WTC11 (cell line): Measurements from ENCODE around the gene USP13. TPM values are rescaled to one million over a fixed set of nuclear protein-coding genes. Genes with fewer than 3 reads are reported as not detected.

Experiments used
- ATAC-seq: fragments of 200-7000 bp; cut with Tn5 transposase; 2 replicates; pipeline ENCODE4 v1.10.0; 2021; ENCODE audit warnings: mild to moderate bottlenecking, moderate library complexity
- CTCF ChIA-PET: fragments of 300-600 bp; sonication (Branson Sonifier 250); formaldehyde crosslinking; loops from one replicate; lab custom pipeline; 2021; ENCODE audit warnings: antibody characterized with exemption; lab: Charles Lee
- POLR2A ChIA-PET: fragments of 350-600 bp; sonication (Branson Sonifier 250); formaldehyde crosslinking; loops from one replicate; lab custom pipeline; 2021; ENCODE audit warnings: antibody characterized with exemption; lab: Charles Lee
- DNase-seq: peaks from one replicate; pipeline ENCODE4 v3.0.0; 2021; ENCODE audit warnings: low spot score
- H3K27ac Mint-ChIP-seq: 2 replicates; pipeline ENCODE4 v1.8.0; 2021; ENCODE audit warnings: mixed read lengths
- H3K27me3 Mint-ChIP-seq: 2 replicates; pipeline ENCODE4 v1.8.0; 2021; ENCODE audit warnings: low read depth, mild to moderate bottlenecking, moderate library complexity, mixed read lengths
- H3K36me3 Mint-ChIP-seq: 2 replicates; pipeline ENCODE4 v1.8.0; 2021; ENCODE audit warnings: mixed read lengths
- H3K4me1 Mint-ChIP-seq: 2 replicates; pipeline ENCODE4 v1.8.0; 2022; ENCODE audit warnings: mixed read lengths
- H3K4me3 Mint-ChIP-seq: 2 replicates; pipeline ENCODE4 v1.8.0; 2021; ENCODE audit warnings: mild to moderate bottlenecking, moderate library complexity, mixed read lengths
- H3K9me3 Mint-ChIP-seq: 2 replicates; pipeline ENCODE4 v1.8.0; 2021; ENCODE audit warnings: mixed read lengths
- ATF1 ChIP-seq: sonication (generic); formaldehyde crosslinking; IDR thresholded peaks from 2 replicates; pipeline ENCODE4 v1.8.1; 2023; ENCODE audit warnings: mild to moderate bottlenecking, moderate library complexity, missing genetic modification reagents
- CREB1 ChIP-seq: sonication (generic); formaldehyde crosslinking; IDR thresholded peaks from 2 replicates; pipeline ENCODE4 v1.8.0; 2023; ENCODE audit warnings: mild to moderate bottlenecking, missing genetic modification reagents
- CTCF ChIP-seq: fragments of 200-600 bp; IDR thresholded peaks from 2 replicates; pipeline ENCODE4 v1.8.0; 2022; ENCODE audit warnings: antibody characterized with exemption
- EMX1 ChIP-seq: fragments of 250-450 bp; sonication (Bioruptor Pico); IDR thresholded peaks from 2 replicates; pipeline ENCODE4 v1.8.0; 2021; ENCODE audit warnings: mild to moderate bottlenecking
- ESRRA ChIP-seq: sonication (generic); formaldehyde crosslinking; IDR thresholded peaks from 2 replicates; pipeline ENCODE4 v1.8.1; 2022; ENCODE audit warnings: mild to moderate bottlenecking, missing genetic modification reagents, borderline replicate concordance
- FOXP4 ChIP-seq: sonication (generic); formaldehyde crosslinking; IDR thresholded peaks from 2 replicates; pipeline ENCODE4 v1.8.0; 2022; ENCODE audit warnings: mild to moderate bottlenecking, missing genetic modification reagents
- GTF2I ChIP-seq: fragments of 250-450 bp; sonication (Bioruptor Pico); conservative IDR thresholded peaks from 2 replicates; pipeline ENCODE4 v1.4.0; 2021; ENCODE audit warnings: mild to moderate bottlenecking
- JAZF1 ChIP-seq: fragments of 250-450 bp; sonication (Bioruptor Pico); IDR thresholded peaks from 2 replicates; pipeline ENCODE4 v1.9.0; 2021; ENCODE audit warnings: moderate library complexity, mild to moderate bottlenecking, inconsistent platforms
- JUN ChIP-seq: sonication (generic); formaldehyde crosslinking; IDR thresholded peaks from 2 replicates; pipeline ENCODE4 v1.8.0; 2023; ENCODE audit warnings: mild to moderate bottlenecking, missing genetic modification reagents
- KAT7 ChIP-seq: sonication (generic); formaldehyde crosslinking; IDR thresholded peaks from 2 replicates; pipeline ENCODE4 v1.8.1; 2023; ENCODE audit warnings: missing genetic modification reagents, mild to moderate bottlenecking, borderline replicate concordance
- MLX ChIP-seq: sonication (generic); formaldehyde crosslinking; IDR thresholded peaks from 2 replicates; pipeline ENCODE4 v1.8.1; 2023; ENCODE audit warnings: mild to moderate bottlenecking, missing genetic modification reagents, moderate library complexity
- NFYB ChIP-seq: sonication (generic); formaldehyde crosslinking; conservative IDR thresholded peaks from 2 replicates; pipeline ENCODE4 v1.8.0; 2022; ENCODE audit warnings: low read depth, missing genetic modification reagents
- NR3C1 ChIP-seq: sonication (generic); formaldehyde crosslinking; conservative IDR thresholded peaks from 2 replicates; pipeline ENCODE4 v1.8.1; 2023; ENCODE audit warnings: low read depth, mild to moderate bottlenecking, missing genetic modification reagents
- OVOL2 ChIP-seq: fragments of 250-450 bp; sonication (Bioruptor Pico); IDR thresholded peaks from 2 replicates; pipeline ENCODE4 v1.9.0; 2021; ENCODE audit warnings: mild to moderate bottlenecking, borderline replicate concordance
- PREB ChIP-seq: sonication (generic); formaldehyde crosslinking; IDR thresholded peaks from 2 replicates; pipeline ENCODE4 v1.8.1; 2022; ENCODE audit warnings: mild to moderate bottlenecking, missing genetic modification reagents, moderate library complexity, borderline replicate concordance
- RELA ChIP-seq: sonication (generic); formaldehyde crosslinking; IDR thresholded peaks from 2 replicates; pipeline ENCODE4 v1.8.1; 2022; ENCODE audit warnings: missing genetic modification reagents, mild to moderate bottlenecking, borderline replicate concordance
- TCF7 ChIP-seq: sonication (generic); formaldehyde crosslinking; IDR thresholded peaks from 2 replicates; pipeline ENCODE4 v1.8.0; 2022; ENCODE audit warnings: mild to moderate bottlenecking, low read depth, missing genetic modification reagents, moderate library complexity
- USF2 ChIP-seq: sonication (generic); formaldehyde crosslinking; IDR thresholded peaks from 2 replicates; pipeline ENCODE4 v1.8.1; 2023; ENCODE audit warnings: mild to moderate bottlenecking, missing genetic modification reagents, moderate library complexity
- ZNF121 ChIP-seq: sonication (generic); formaldehyde crosslinking; IDR thresholded peaks from 2 replicates; pipeline ENCODE4 v1.8.0; 2023; ENCODE audit warnings: missing genetic modification reagents
- ZNF232 ChIP-seq: sonication (generic); formaldehyde crosslinking; IDR thresholded peaks from 2 replicates; pipeline ENCODE4 v1.8.0; 2022; ENCODE audit warnings: mild to moderate bottlenecking, missing genetic modification reagents
- ZNF281 ChIP-seq: sonication (generic); formaldehyde crosslinking; IDR thresholded peaks from 2 replicates; pipeline ENCODE4 v1.8.0; 2023; ENCODE audit warnings: mild to moderate bottlenecking, missing genetic modification reagents
- ZNF317 ChIP-seq: sonication (generic); formaldehyde crosslinking; IDR thresholded peaks from 2 replicates; pipeline ENCODE4 v1.8.1; 2023; ENCODE audit warnings: low read depth, mild to moderate bottlenecking, moderate library complexity, missing genetic modification reagents, borderline replicate concordance
- ZNF416 ChIP-seq: fragments of 250-450 bp; sonication (Bioruptor Pico); IDR thresholded peaks from 2 replicates; pipeline ENCODE4 v1.9.0; 2021; ENCODE audit warnings: mild to moderate bottlenecking, inconsistent platforms
- ZNF423 ChIP-seq: fragments of 250-450 bp; sonication (Bioruptor Pico); IDR thresholded peaks from 2 replicates; pipeline ENCODE4 v2.1.2; 2022; ENCODE audit warnings: mild to moderate bottlenecking, moderate library complexity
- total RNA-seq: library from RNA; stranded (reverse); gene quantifications from 3 replicates; pipeline ENCODE4 v1.2.3, GENCODE V29; 2021

The USP13 gene
- total RNA-seq, 1 experiment from 2014 or later: 26.8 TPM

- CTCF ChIA-PET: no interaction called here
- H3K36me3 Mint-ChIP-seq: peaks cover 9% of the 10 kb centered on the region
- TF ChIP-seq EMX1: no peak
- TF ChIP-seq USF2 (CRISPR knock-in tag): no peak
- no peak for TF ChIP-seq OVOL2 (CRISPR knock-in tag)
- no peak for ATAC-seq
- H3K4me3 Mint-ChIP-seq: no peak overlapping the region
- H3K27me3 Mint-ChIP-seq: no peaks in the 10 kb centered on the region
- no peak for DNase-seq
- no peak overlapping the region; the same call in 1 of the 2 replicates for H3K27ac Mint-ChIP-seq
- H3K4me1 Mint-ChIP-seq: peaks cover 48% of the 10 kb centered on the region
- H3K9me3 Mint-ChIP-seq: no peaks in the 10 kb centered on the region
- POLR2A ChIA-PET: no interaction called here
Observed at GRCh38 chr3:179716811-179717210, 64.0 kb downstream of the USP13 start.

GRCh38 chr3:179717219-179717618 lies 64.4 kb downstream of the USP13 start:
- ATAC-seq (no peak), DNase-seq (no peak)
- no peaks in the 10 kb centered on the region for H3K27me3 Mint-ChIP-seq
- H3K4me3 Mint-ChIP-seq: no peak overlapping the region
- CTCF ChIA-PET: no interaction called here
- TF ChIP-seq NR3C1 (CRISPR knock-in tag) (no peak), ESRRA (CRISPR knock-in tag) (no peak), NFYB (CRISPR knock-in tag) (no peak), FOXP4 (CRISPR knock-in tag) (no peak), CTCF (no peak), TCF7 (CRISPR knock-in tag) (no peak), ZNF317 (CRISPR knock-in tag) (no peak), CREB1 (CRISPR knock-in tag) (no peak)
- no peaks in the 10 kb centered on the region for H3K9me3 Mint-ChIP-seq
- H3K36me3 Mint-ChIP-seq: peaks cover 12% of the 10 kb centered on the region
- H3K27ac Mint-ChIP-seq: no peak overlapping the region
- H3K4me1 Mint-ChIP-seq: peaks cover 44% of the 10 kb centered on the region
- POLR2A ChIA-PET: no interaction called here

- H3K9me3 Mint-ChIP-seq: no peaks in the 10 kb centered on the region
- H3K4me3 Mint-ChIP-seq: no peak overlapping the region
- peaks cover 28% of the 10 kb centered on the region for H3K4me1 Mint-ChIP-seq
- no peak for TF ChIP-seq ZNF416
- TF ChIP-seq ZNF281 (CRISPR knock-in tag): no peak
- no peak for TF ChIP-seq JAZF1
- no peak for TF ChIP-seq RELA
- no peak for TF ChIP-seq ATF1
- TF ChIP-seq PREB (CRISPR knock-in tag): no peak
- TF ChIP-seq NR3C1 (CRISPR knock-in tag): no peak
- TF ChIP-seq ZNF121: no peak
- no peak for TF ChIP-seq ZNF232 (CRISPR knock-in tag)
- no peak for TF ChIP-seq MLX (CRISPR knock-in tag)
- TF ChIP-seq JUN (CRISPR knock-in tag): no peak
- no peak for TF ChIP-seq GTF2I
- TF ChIP-seq ZNF423: no peak
- TF ChIP-seq KAT7 (CRISPR knock-in tag): no peak
Observed at GRCh38 chr3:179719048-179719734, 66.4 kb downstream of the USP13 start.

More at GRCh38 chr3:179719048-179719734, 66.4 kb downstream of the USP13 start:
- peak overlapping the region; percentile 78 for H3K27ac Mint-ChIP-seq
- no peaks in the 10 kb centered on the region for H3K27me3 Mint-ChIP-seq
- H3K36me3 Mint-ChIP-seq: peaks cover 22% of the 10 kb centered on the region
- DNase-seq (peak; percentile 29), ATAC-seq (peak; percentile 87)
- ChIA-PET POLR2A (no interaction called here), CTCF (interaction anchor here (0.5 to 1.6 kb wide), 2 partner anchors 58 to 69 kb away, joined by 3 to 4 read pairs; no protein-coding TSS in a partner anchor)
